WERI-Rb-1 (cell line): ENCODE data around the gene TMPRSS5.

ENCODE experiments used
- DNase-seq: peaks from one replicate; pipeline ENCODE4 v3.0.0-alpha.2; 2020
- H3K27ac ChIP-seq: fragments of 250-450 bp; sonication (Bioruptor Pico); 2 replicates; pipeline ENCODE4 v1.5.1; 2020; ENCODE audit warnings: mild to moderate bottlenecking, moderate library complexity
- H3K27me3 ChIP-seq: fragments of 250-450 bp; sonication (Bioruptor Pico); 2 replicates; pipeline ENCODE4 v1.5.1; 2021; ENCODE audit warnings: mild to moderate bottlenecking, low read depth, moderate library complexity; ENCODE audit not compliant: insufficient read depth, severe bottlenecking
- H3K36me3 ChIP-seq: fragments of 250-450 bp; sonication (Bioruptor Pico); 2 replicates; pipeline ENCODE4 v1.5.1; 2020; ENCODE audit warnings: mild to moderate bottlenecking, moderate library complexity
- H3K4me3 ChIP-seq: 2 replicates; pipeline ENCODE4 v1.5.1; 2011; ENCODE audit warnings: low read depth, mild to moderate bottlenecking, control low read depth, low read length
- H3K9me3 ChIP-seq: fragments of 250-450 bp; sonication (Bioruptor Pico); 2 replicates; pipeline ENCODE4 v1.5.1; 2021; ENCODE audit warnings: mild to moderate bottlenecking, moderate library complexity; ENCODE audit not compliant: severe bottlenecking
- CTCF ChIP-seq: IDR thresholded peaks from 2 replicates; pipeline ENCODE4 v1.5.1; 2011; ENCODE audit warnings: low read depth, mild to moderate bottlenecking, control low read depth, inconsistent platforms, low read length

TMPRSS5 gene

GRCh38 chr11:113670831-113671215 is 35.3 kb downstream of the TMPRSS5 start:
- no peak overlapping the region for H3K27ac ChIP-seq
- no peaks in the 10 kb centered on the region for H3K27me3 ChIP-seq
- H3K4me3 ChIP-seq: no peak overlapping the region
- no peaks in the 10 kb centered on the region for H3K9me3 ChIP-seq
- TF ChIP-seq CTCF: no peak
- DNase-seq: no peak
- H3K36me3 ChIP-seq: no peaks in the 10 kb centered on the region

GRCh38 chr11:113670149-113670830 is 35.8 kb downstream of the TMPRSS5 start:
- H3K27me3 ChIP-seq: no peaks in the 10 kb centered on the region
- H3K4me3 ChIP-seq: no peak overlapping the region
- no peak overlapping the region for H3K27ac ChIP-seq
- H3K36me3 ChIP-seq: no peaks in the 10 kb centered on the region
- TF ChIP-seq CTCF: no peak
- no peaks in the 10 kb centered on the region for H3K9me3 ChIP-seq
- DNase-seq: no peak

GRCh38 chr11:113668255-113668654 is 37.9 kb downstream of the TMPRSS5 start:
- H3K36me3 ChIP-seq: no peaks in the 10 kb centered on the region
- no peaks in the 10 kb centered on the region for H3K27me3 ChIP-seq
- no peak for TF ChIP-seq CTCF
- no peak for DNase-seq
- H3K9me3 ChIP-seq: no peaks in the 10 kb centered on the region
- H3K27ac ChIP-seq: no peak overlapping the region
- H3K4me3 ChIP-seq: no peak overlapping the region

GRCh38 chr11:113667801-113668200 is 38.3 kb downstream of the TMPRSS5 start:
- H3K9me3 ChIP-seq: no peaks in the 10 kb centered on the region
- no peaks in the 10 kb centered on the region for H3K36me3 ChIP-seq
- H3K4me3 ChIP-seq: no peak overlapping the region
- H3K27me3 ChIP-seq: no peaks in the 10 kb centered on the region
- no peak for TF ChIP-seq CTCF
- DNase-seq: no peak
- H3K27ac ChIP-seq: no peak overlapping the region

- no peak for TF ChIP-seq CTCF
- Histone ChIP-seq H3K27me3 (no peaks in the 10 kb centered on the region), H3K9me3 (no peaks in the 10 kb centered on the region), H3K27ac (no peak overlapping the region), H3K4me3 (no peak overlapping the region), H3K36me3 (no peaks in the 10 kb centered on the region)
- no peak for DNase-seq
Measured at GRCh38 chr11:113666584-113666983, 39.5 kb downstream of the TMPRSS5 start.
